Measurements from ENCODE around the gene ABHD2. TPM values are rescaled to one million over a fixed set of nuclear protein-coding genes. Genes with fewer than 3 reads are reported as not detected.
A peak's percentile ranks its signal among the peaks of the same experiment; 100 is the strongest.

ABHD2 gene
- total and polyA plus RNA-seq, 9 of the 15 experiments (the other 6 are each of a cell fraction or from before 2014, with no cell fraction given), result 16.9 to 99.8 (median 47.5) TPM

DNA sequence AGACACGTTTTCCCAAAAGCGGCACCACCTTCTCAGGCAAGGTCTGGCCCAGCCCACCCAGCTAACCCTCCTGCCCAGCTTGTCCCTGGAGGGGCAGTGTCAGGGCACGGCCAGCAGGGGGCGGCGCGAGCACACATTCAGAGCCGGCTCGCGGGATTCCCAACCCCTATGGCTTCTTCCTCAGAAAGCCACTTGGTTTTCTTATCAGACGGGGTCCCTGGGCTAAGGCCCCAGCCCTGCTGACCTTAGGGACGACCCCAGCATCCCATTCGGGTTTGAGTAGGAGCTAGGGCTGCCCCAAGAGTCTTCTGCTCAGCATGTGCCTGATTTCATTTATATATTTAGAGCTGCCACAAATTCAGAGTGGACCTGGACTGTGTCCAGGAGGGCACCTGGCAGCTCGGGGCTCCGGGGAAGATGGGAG is 118.7 kb downstream of the ABHD2 start (continued):
- TF ChIP-seq, protein P1, sequence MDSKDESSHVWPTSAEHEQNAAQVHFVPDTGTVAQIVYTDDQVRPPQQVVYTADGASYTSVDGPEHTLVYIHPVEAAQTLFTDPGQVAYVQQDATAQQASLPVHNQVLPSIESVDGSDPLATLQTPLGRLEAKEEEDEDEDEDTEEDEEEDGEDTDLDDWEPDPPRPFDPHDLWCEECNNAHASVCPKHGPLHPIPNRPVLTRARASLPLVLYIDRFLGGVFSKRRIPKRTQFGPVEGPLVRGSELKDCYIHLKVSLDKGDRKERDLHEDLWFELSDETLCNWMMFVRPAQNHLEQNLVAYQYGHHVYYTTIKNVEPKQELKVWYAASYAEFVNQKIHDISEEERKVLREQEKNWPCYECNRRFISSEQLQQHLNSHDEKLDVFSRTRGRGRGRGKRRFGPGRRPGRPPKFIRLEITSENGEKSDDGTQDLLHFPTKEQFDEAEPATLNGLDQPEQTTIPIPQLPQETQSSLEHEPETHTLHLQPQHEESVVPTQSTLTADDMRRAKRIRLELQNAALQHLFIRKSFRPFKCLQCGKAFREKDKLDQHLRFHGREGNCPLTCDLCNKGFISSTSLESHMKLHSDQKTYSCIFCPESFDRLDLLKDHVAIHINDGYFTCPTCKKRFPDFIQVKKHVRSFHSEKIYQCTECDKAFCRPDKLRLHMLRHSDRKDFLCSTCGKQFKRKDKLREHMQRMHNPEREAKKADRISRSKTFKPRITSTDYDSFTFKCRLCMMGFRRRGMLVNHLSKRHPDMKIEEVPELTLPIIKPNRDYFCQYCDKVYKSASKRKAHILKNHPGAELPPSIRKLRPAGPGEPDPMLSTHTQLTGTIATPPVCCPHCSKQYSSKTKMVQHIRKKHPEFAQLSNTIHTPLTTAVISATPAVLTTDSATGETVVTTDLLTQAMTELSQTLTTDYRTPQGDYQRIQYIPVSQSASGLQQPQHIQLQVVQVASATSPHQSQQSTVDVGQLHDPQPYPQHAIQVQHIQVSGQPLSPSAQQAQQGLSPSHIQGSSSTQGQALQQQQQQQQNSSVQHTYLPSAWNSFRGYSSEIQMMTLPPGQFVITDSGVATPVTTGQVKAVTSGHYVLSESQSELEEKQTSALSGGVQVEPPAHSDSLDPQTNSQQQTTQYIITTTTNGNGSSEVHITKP (IDR thresholded peaks at IDR 0.05; ENCODE audit: partially characterized antibody), result peak; percentile 69
- no peak for TF ChIP-seq TBP (optimal IDR thresholded peaks at IDR 0.05; ENCODE audit: low read depth, low read length)
- TF ChIP-seq ZNF124 (CRISPR knock-in tag; IDR thresholded peaks at IDR 0.05), result no peak
- TF ChIP-seq, protein P2, sequence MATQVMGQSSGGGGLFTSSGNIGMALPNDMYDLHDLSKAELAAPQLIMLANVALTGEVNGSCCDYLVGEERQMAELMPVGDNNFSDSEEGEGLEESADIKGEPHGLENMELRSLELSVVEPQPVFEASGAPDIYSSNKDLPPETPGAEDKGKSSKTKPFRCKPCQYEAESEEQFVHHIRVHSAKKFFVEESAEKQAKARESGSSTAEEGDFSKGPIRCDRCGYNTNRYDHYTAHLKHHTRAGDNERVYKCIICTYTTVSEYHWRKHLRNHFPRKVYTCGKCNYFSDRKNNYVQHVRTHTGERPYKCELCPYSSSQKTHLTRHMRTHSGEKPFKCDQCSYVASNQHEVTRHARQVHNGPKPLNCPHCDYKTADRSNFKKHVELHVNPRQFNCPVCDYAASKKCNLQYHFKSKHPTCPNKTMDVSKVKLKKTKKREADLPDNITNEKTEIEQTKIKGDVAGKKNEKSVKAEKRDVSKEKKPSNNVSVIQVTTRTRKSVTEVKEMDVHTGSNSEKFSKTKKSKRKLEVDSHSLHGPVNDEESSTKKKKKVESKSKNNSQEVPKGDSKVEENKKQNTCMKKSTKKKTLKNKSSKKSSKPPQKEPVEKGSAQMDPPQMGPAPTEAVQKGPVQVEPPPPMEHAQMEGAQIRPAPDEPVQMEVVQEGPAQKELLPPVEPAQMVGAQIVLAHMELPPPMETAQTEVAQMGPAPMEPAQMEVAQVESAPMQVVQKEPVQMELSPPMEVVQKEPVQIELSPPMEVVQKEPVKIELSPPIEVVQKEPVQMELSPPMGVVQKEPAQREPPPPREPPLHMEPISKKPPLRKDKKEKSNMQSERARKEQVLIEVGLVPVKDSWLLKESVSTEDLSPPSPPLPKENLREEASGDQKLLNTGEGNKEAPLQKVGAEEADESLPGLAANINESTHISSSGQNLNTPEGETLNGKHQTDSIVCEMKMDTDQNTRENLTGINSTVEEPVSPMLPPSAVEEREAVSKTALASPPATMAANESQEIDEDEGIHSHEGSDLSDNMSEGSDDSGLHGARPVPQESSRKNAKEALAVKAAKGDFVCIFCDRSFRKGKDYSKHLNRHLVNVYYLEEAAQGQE (IDR thresholded peaks at IDR 0.05; ENCODE audit: borderline replicate concordance), result peak; percentile 86
- TF ChIP-seq, protein P2 (CRISPR knock-in tag; IDR thresholded peaks at IDR 0.05; ENCODE audit: low read depth), result no peak
- TF ChIP-seq ZNF764 (CRISPR knock-in tag; IDR thresholded peaks at IDR 0.05; ENCODE audit: low read depth), result 0 out of 2 replicates have a peak, but pooled peaks have one; percentile 8
- TF ChIP-seq HDAC1 (IDR thresholded peaks at IDR 0.05), result no peak
- peak; percentile 21 to 64; a peak in 1 of 4 replicates for TF ChIP-seq MAZ (CRISPR knock-in tag; conservative IDR thresholded peaks at IDR 0.05 in 1 of 2, IDR thresholded peaks at IDR 0.05 in 1 of 2)
- TF ChIP-seq, protein P3, sequence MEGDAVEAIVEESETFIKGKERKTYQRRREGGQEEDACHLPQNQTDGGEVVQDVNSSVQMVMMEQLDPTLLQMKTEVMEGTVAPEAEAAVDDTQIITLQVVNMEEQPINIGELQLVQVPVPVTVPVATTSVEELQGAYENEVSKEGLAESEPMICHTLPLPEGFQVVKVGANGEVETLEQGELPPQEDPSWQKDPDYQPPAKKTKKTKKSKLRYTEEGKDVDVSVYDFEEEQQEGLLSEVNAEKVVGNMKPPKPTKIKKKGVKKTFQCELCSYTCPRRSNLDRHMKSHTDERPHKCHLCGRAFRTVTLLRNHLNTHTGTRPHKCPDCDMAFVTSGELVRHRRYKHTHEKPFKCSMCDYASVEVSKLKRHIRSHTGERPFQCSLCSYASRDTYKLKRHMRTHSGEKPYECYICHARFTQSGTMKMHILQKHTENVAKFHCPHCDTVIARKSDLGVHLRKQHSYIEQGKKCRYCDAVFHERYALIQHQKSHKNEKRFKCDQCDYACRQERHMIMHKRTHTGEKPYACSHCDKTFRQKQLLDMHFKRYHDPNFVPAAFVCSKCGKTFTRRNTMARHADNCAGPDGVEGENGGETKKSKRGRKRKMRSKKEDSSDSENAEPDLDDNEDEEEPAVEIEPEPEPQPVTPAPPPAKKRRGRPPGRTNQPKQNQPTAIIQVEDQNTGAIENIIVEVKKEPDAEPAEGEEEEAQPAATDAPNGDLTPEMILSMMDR (IDR thresholded peaks at IDR 0.05 in 2 of 3, conservative IDR thresholded peaks at IDR 0.05 in 1 of 3; ENCODE audit: insufficient read depth in 2 of 3, low read depth in 1 of 3, low read length in 3 of 3), result peak; percentile 94 to 98 (median 95)
- peak; percentile 53; the same call in 1 of the 2 replicates for TF ChIP-seq GATAD2B (IDR thresholded peaks at IDR 0.05; ENCODE audit: borderline replicate concordance)
- no peak for TF ChIP-seq CCNT2 (IDR thresholded peaks at IDR 0.05; ENCODE audit: borderline replicate concordance, extremely low read depth, insufficient read length, low read depth, low read length)
